DMS114 treated with DMSO at 0.1 percent for 48 hours (cell line): Measurements from ENCODE around the gene ADARB1.

ENCODE experiments used
- DNase-seq: peaks from one replicate; lab custom pipeline; 2025; ENCODE audit not compliant: unreplicated experiment; lab: John Stamatoyannopoulos, UW

The ADARB1 gene

DNA sequence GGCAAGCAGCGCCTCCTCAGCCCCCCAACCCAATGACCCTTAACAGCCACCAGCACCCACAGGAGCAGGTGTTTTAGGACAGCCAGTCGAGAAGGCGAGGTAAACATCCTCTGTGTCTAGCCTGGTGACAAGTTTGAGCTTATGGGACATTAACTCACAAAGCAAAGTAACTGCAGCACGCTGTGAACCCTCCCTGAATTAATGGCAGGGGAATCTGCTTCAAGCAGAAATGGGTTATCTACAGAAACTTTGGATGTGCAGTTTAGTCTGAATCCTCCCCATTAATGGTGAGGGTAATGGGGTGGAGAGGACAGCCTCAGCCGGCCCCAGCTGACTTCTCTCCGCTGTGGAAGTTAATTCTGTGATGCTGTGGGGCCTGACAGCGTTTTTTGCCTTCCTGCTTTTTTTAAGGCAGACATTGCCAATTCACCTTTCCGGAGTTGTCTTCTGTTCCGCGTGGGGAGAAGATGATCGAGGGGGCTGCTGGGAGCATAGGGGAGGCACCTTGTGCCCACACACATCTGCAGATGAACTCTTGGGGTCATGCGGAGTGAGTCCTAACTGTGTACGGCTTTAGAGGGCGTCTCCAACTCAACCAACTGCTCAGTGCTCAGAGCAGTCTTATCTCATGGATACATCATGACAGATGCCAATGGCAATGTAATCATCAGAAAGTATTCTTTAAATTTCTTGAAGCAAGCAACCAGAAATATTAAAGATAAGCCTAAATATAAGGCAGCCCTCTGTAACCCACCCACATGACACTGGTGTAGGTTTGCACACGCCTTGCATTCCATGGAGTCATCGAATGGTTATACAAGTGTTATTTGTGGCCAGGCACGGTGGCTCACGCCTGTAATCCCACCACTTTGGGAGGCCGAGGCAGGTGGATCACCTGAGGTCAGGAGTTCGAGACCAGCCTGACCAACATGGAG is 172.3 kb downstream of the ADARB1 start:
- no peak for DNase-seq

GRCh38 chr21:45248301-45248892 is 174.0 kb downstream of the ADARB1 start:
- no peak for DNase-seq

GRCh38 chr21:45248893-45249381 is 174.6 kb downstream of the ADARB1 start:
- DNase-seq, result no peak

DNA sequence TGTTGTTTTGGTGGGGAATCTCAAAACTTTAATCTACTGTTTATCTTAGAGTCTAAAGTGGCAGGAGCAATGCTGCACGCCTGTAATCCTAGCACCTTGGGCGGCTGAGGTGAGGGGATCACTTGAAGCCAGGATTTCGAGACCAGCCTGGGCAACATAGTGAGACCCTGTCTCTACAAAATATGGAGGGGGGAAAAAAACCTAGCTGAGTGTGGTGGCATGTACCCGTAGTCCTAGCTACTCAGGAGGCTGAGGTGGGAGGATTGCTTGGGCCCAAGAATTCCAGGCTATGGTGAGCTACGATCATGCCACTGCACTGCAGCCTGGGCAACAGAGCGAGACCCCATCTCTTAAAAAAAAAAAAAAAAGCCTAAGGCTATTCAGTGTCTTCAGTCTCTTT is 175.2 kb downstream of the ADARB1 start:
- DNase-seq, result no peak

DNA sequence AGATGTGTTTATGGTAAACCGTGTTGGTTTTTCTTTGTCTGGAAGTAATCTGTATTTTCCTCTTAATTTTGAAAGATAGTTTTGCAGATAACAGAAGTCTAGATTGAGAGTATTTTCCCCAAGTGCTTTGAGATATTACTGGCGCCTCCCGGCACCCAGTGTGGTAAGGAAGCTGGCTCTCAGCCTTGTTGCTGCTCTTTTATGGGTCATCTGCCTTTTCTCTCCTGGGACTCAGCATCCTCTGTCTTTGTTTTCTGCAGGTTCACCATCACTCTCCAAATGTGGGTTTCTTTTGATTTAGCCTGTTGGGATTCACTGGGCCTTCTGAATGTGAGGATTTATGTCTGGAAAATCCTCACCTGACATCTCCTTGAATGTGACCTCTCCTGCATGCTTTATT is 175.9 kb downstream of the ADARB1 start:
- DNase-seq, result no peak

DNA sequence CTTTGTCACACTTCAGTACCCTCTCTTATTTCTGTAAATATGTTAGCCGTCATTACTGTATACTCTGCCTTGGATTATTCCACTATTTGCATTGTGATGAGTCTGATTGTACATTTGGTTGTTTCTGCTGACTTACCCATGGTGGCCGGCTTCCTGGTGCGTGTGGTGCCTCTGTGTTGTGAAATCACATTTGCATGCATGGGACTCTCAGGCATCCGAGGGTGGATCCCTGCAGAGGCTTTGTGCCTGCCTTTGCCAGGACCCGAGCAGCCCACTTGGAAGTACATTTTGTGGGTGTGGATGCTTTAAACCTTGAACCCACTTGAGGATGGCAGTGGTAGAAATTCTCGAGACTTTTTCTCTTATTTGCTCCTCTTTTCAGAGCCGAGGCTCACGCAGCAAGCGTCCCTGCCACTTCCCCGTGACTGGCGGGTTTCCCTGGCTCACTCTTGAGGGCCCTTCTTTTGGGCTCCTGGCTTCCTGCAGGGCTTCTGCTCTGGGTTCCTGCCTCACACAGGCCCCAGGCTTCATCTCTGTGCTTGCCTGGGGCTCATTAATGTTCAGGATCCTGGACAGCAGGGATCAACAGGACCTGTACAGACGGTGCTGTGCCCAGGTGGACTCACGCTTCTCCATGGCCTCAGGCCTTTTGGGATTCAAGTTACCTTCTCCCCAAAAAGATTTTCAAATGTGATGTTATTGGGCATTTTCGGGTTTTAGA is 176.7 kb downstream of the ADARB1 start:
- DNase-seq, result no peak

DNA sequence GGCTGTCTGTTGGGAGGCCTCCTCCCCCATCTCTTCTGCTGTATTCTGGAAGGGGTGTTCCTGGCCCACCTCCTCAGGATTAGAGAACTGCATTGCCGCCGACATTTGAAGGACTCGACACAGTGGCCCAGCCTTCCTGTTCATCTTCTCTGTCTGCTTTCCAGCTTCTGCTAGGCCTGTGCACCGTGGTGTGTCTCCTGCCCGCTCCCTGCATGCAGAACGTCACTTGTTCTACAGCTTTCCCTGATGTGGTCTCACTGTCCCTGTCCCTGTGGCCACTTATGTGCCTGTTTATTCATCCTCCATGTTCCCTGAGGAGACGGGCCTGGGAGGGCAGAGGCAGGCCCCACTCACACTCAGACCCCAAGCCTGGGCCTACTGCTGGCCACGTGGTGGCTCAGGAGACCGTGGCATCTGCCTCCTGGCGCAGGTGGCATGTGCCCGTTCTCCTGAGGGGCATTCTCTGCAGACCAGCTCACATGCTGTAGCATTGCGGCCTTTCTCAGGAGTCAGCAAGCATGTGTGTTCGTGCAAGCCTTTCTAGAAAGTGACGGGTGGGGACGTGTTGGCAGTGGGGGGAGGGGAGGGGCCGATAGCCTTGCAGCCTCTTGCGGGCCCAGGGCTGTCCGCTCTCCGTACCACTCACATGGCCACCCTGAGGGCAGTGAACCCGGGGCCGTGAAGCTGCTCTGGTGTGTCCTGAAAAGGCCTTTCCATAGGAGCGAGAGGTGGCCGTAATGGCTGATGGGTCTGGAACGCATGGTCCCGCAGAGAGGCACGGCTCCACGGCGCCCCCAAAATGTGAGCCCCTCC is 177.5 kb downstream of the ADARB1 start:
- DNase-seq, result no peak

GRCh38 chr21:45252448-45252925 is 178.1 kb downstream of the ADARB1 start:
- DNase-seq, result no peak

DNA sequence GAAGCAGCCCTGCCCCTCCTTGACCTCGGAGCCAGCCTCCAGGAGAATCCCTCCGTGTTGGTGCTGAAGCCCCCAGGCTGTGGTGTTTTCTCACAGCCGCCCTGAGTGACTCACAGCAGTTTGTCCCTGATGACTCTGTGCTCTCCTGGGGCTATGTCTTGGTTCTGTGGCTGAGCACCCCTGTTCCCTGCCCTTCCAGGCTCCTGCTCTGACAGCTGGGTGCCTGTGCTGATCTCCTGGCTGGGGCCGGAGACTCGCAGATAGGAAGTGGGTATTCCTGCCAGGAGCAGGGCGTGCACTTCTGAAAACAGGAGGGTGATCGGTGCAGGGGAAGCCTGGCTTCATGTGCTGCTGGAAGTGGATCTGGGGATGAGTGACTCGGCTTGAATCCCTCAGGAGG is 178.8 kb downstream of the ADARB1 start:
- no peak for DNase-seq

DNA sequence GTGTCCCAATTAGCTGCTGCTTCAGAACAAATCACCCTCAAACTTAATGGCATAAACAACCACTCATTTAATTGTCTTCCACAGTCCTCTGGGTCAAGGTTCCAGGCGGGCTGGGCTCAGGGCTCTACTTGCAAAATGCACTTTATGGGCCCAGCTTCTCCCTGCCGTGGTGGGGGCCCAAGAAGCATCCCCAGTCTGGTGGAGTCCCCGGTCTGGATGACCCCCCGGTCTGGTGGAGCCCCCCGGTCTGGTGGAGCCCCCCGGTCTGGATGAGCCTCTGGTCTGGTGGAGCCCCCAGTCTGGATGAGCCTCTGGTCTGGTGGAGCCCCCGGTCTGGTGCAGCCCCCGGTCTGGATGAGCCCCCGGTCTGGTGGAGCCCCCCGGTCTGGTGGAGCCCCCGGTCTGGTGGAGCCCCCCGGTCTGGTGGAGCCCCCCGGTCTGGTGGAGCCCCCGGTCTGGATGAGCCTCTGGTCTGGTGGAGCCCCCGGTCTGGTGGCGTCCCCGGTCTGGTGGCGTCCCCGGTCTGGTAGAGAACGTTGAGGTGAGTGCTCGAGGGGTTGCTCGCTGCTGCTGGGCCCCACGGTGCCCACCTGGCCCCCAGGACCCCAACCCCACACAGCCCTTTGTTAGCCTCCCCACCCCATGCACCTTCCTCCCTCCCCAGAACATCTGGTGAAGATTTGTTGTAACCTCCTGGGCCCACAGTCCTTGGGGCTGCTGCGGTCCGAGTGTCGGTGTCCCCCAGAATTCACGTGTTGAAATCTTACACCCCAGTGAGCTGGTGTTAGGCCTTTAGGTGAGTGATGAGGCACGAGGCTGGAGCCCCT is 179.5 kb downstream of the ADARB1 start:
- DNase-seq, result no peak

DNA sequence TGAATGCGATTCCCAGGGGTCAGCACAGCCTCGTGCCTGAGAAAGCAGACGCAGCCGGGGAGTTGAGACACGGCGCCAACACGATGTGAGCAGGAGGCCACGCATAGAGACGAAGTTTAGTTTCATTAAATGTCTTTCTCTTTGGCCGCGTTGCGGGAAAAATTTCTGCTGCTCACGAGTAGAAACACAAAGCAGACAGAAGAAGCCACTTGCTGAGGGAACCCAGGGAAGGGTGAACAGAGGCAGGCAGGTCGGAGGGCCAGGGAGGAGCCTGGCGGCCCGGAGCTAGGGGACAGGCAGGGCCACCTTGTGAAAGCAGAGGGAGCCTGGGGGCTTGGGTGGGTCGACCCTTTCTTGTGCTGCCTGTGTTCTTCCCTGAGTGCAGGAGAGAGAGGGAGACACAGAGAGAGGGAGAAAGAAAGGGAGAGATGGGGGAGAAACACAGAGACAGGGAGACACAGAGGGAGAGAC is 180.1 kb downstream of the ADARB1 start:
- no peak for DNase-seq

GRCh38 chr21:45255381-45256020 is 181.1 kb downstream of the ADARB1 start:
- DNase-seq, result no peak

- DNase-seq, result no peak
Observed at GRCh38 chr21:45256021-45256911, 181.9 kb downstream of the ADARB1 start.

GRCh38 chr21:45256912-45257672 is 182.7 kb downstream of the ADARB1 start:
- DNase-seq, result no peak

- no peak for DNase-seq
Observed at GRCh38 chr21:45257673-45258341, 183.4 kb downstream of the ADARB1 start.

DNA sequence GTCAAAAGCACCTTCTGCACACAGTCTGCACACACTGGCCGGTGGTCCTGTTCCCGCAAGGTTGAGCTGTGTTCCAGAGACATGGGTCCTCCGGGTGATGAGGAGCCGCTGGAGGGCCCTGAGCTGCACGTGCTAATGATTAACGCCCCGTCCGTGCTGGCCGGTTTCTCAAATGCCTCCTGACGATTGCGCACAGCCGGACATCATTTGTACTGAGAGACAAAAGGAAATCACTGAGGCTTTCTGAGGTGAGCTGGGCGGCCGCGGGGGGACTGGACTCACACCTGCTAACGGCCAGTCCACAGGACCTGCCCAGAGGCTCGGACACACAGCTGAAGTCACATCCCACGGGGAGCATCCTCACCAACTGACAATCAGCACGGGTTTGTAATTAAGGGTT is 184.1 kb downstream of the ADARB1 start:
- no peak for DNase-seq
